ENCODE measurements around the gene FASN.
A peak's percentile ranks its signal among the peaks of the same experiment; 100 is the strongest.

FASN gene

GRCh38 chr17:82056729-82057621 is 41.1 kb downstream of the FASN start:
- no peak overlapping the region for H3K4me3 ChIP-seq (ENCODE audit: low read depth, low read length)
- no peak for TF ChIP-seq CTCF (conservative IDR thresholded peaks at IDR 0.05; ENCODE audit: low read depth, low read length)
- no peak for DNase-seq (ENCODE audit: low read depth)

- no peak for TF ChIP-seq CTCF (conservative IDR thresholded peaks at IDR 0.05; ENCODE audit: low read depth, low read length)
- no peak for DNase-seq (ENCODE audit: low read depth)
- H3K4me3 ChIP-seq (ENCODE audit: low read depth, low read length), result no peak overlapping the region
Observed at GRCh38 chr17:82055965-82056728, 41.9 kb downstream of the FASN start.

GRCh38 chr17:82055023-82055964 is 42.7 kb downstream of the FASN start:
- no peak overlapping the region for H3K4me3 ChIP-seq (ENCODE audit: low read depth, low read length)
- DNase-seq (ENCODE audit: low read depth), result no peak
- no peak for TF ChIP-seq CTCF (conservative IDR thresholded peaks at IDR 0.05; ENCODE audit: low read depth, low read length)

GRCh38 chr17:82054351-82055022 is 43.5 kb downstream of the FASN start:
- H3K4me3 ChIP-seq (ENCODE audit: low read depth, low read length), result no peak overlapping the region
- no peak for TF ChIP-seq CTCF (conservative IDR thresholded peaks at IDR 0.05; ENCODE audit: low read depth, low read length)
- no peak for DNase-seq (ENCODE audit: low read depth)

GRCh38 chr17:82053556-82054263 is 44.3 kb downstream of the FASN start:
- TF ChIP-seq CTCF (conservative IDR thresholded peaks at IDR 0.05; ENCODE audit: low read depth, low read length), result no peak
- peak overlapping the region; percentile 77 for H3K4me3 ChIP-seq (ENCODE audit: low read depth, low read length)

More at GRCh38 chr17:82053556-82054263, 44.3 kb downstream of the FASN start:
- DNase-seq (ENCODE audit: low read depth), result no peak
